GM21529 (cell line): ENCODE data around the gene AGAP3.

Source experiments
- ATAC-seq: cut with Tn5 transposase; IDR thresholded peaks from one replicate; pipeline ENCODE4 v1.9.1; 2021; ENCODE audit not compliant: unreplicated experiment

AGAP3 gene

DNA sequence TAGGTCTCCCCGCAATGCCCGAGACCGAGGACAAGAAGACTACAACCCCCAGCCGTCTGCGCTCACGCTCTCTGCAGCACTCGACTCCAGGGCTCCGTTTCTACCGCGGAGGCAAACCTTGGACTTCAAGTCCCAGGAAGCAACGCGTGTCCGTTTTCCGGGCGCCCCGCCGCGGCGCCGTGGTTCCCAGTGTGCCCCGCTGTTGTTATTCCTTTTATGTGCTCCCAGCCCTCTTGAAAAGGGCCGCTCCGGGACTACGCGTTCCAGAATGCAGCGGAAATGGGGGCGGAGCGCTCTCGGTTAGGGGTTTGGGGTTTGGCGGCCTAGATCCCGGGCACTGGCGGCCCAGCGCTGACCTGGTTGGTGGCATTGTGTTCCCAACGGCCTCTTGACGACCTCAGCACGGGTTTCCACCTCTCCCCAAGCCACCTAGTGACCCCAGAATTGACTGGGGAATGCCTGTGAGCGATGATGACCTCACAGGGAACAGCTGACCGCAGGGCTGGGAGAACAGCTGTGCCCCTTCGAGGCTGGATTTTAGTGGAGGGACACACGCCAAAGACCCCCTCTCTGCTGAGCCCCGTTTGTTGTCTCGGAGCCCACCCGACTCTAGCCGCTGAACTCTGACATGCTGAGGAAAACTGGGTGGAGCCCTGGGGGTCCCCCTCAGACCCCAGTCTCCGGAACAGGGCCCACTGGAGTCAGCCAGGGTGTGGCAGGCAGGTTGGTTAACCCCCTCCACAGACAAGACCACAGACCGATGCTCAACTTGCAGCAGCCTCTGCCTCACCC is 28.1 kb upstream of the AGAP3 start:
- peak; percentile 86 for ATAC-seq

DNA sequence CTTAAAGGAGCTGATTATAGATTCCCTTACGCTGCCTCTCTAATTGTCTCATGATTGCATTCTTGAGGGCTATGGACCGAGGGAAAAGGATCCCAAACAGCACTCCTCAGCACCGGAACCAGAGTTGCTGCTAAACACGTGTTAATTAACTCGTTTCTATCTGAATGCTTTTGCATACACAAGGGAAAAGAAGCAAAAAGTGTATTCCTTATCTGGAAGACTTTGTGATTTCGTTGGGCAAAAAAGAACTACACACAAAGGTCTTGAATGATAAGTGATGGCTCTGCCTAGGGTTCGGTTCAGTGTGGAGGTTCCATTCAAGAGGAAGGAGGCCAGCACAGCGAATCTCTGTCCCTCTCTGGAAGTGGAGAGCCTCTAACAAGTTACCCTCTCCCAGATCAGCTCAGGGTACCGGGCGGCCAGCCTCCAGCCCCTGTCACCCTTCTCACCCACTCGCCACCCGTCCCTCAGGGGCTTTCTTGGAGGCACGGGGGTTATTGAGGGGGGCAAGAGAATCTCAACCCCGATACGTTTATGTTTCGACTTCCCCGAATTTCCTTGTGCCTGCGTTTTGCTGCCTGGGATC is 27.4 kb upstream of the AGAP3 start:
- no peak for ATAC-seq

- peak; percentile 29 for ATAC-seq
Measured at GRCh38 chr7:151059367-151060112, 26.7 kb upstream of the AGAP3 start, which contains the start of gene SLC4A2. Gene SLC4A2, plus strand, starts transcription at chr7:151059589. Its CDS starts 2,399 bp downstream, at chr7:151061988.

DNA sequence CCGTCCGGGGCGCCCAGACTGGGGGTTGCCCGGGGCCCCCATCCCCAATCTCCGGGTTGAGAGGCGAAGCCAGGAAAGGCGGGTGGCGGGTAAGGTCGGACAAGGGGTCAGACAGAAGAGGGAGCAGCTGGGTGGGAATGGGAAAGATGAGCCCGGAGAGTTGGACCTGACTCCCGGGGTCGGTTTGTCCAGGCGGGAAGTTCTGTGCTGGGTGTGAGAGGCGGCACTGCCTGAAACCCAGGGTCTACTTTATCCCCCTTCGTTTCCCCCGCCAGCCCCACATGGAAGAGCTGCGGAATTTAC is 26.2 kb upstream of the AGAP3 start:
- ATAC-seq: no peak

GRCh38 chr7:151060416-151061212 is 25.7 kb upstream of the AGAP3 start:
- no peak for ATAC-seq

DNA sequence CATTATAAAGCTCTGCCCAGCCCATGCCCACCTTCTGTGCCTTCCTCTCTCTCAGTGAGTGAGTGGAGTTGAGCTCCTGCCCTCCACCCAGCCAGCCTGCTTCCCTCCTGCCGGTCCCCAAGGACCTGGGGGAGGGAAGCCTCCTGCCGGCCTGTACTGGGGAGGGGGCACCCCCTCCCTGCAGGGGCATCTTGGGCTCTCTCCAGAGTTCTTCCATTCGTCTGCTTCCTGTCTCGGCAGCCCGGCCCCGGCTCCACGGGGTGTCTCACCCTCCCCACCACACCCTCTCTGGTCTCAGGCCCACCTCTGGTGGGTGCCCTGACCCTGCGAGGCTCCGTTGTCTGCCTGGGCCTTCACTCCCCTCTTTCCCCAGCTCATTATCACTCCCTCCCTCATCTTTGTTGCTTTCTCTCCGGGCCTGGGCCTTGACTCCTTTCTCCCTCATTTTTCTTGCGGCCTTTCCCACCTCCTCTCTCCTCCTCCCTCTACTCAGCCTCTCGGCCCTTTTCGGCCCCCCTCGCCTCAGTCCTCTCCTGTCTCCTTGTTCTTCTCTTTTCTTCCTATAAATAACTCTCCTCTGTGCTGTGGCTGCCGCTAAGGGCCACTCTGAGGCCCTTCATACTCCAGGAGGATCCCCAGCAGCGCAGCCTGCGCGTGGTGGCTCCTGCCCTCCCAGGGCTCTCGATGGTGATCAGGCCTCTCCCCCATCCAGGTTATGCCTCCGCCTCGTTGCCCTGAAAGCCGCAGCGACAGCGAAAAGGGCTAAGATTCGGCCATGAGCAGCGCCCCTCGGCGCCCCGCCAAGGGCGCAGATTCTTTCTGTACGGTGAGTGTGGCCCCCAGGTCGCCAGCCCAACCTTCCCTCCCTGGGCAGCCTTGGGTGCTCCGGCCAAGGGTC is 24.8 kb upstream of the AGAP3 start:
- ATAC-seq: no peak

GRCh38 chr7:151062111-151062398 is 24.2 kb upstream of the AGAP3 start:
- ATAC-seq: no peak

DNA sequence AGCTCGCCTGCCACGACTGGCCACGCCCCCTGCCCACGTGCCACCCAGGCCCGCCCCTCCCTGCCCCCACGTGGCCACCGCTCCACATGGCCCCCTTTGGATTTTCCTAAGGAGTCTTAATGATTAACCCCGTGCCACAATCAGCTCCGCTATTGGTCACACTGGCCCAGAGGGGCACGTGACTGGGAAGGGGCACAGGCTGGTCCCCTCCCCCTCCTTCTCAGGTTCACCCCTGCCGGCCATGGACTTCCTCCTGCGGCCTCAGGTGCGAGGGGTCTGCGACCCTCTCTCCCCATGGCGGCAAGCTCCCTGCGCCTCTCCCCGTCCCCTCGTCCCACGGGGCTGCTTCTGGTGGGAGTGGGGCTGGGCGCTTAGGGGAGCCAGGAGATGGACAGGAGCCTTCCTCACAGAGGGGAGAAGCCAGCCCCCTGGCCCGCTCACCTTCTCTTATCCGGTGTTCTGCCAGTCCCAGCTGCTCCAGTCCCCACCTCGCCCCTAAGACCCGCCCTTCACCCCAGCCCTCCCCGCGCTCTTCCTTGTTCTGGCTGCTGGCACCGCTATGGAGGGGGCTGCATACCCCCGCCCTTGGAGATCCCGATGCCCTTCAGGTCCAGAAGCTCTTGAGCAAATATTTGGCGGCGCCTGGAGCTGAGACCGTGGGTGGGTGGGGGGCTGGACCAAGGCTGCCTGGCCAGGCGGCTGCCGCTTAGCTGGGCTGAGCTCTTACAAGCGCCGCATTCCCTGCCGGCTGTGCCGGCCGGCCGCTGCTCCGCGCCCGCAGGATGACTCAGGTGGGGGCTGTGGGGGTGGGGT is 23.7 kb upstream of the AGAP3 start:
- ATAC-seq: no peak

- no peak for ATAC-seq
Measured at GRCh38 chr7:151063212-151063561, 23.1 kb upstream of the AGAP3 start.

GRCh38 chr7:151064454-151064853 is 21.8 kb upstream of the AGAP3 start:
- ATAC-seq: no peak

DNA sequence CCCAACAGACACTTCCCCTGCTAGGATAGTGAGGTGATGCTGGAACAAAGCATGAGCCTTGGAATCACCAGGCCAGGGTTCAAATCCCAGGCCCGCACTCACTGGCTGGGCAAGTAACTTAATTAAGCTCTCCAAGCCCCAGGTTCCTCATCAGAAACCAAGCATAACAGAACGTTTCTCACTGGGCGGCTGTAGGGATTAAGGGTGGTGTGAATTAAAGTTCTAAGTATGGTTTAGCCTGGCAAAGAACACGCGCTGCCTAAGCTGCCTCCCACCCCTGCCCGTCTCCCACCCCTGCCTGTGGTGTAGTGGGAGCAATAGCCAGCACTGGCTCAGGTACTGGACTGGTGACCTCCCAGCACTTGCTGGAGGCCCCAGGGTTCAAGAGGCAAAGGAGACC is 21.3 kb upstream of the AGAP3 start:
- no peak for ATAC-seq

GRCh38 chr7:151065516-151065915 is 20.8 kb upstream of the AGAP3 start:
- no peak for ATAC-seq

DNA sequence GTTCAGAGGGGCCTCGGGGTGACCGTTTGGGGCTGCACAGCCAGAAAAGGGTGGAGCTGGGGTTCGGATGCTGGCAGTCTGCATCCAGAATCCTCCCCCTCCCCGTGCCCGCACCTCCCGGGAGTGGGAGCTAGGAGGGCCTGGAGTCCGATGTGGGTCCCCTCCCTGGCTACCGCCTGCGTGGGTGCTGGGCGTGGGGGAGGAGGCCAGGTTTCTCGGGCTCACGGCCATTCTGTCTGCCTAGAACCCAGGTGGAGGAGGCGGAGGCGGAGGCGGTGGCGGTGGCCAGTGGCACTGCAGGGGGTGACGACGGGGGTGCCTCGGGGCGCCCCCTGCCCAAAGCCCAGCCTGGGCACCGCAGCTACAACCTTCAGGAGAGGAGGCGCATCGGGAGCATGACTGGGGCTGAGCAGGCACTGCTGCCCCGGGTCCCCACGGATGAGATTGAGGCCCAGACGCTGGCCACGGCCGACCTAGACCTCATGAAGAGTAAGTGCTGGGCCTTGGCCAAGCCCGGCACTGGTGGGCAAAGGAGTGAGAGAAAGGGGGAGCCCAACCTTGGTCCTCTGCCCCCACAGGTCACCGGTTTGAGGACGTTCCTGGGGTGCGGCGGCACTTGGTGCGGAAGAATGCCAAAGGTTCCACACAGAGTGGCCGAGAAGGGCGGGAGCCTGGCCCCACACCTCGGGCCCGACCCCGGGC is 19.9 kb upstream of the AGAP3 start:
- no peak for ATAC-seq

DNA sequence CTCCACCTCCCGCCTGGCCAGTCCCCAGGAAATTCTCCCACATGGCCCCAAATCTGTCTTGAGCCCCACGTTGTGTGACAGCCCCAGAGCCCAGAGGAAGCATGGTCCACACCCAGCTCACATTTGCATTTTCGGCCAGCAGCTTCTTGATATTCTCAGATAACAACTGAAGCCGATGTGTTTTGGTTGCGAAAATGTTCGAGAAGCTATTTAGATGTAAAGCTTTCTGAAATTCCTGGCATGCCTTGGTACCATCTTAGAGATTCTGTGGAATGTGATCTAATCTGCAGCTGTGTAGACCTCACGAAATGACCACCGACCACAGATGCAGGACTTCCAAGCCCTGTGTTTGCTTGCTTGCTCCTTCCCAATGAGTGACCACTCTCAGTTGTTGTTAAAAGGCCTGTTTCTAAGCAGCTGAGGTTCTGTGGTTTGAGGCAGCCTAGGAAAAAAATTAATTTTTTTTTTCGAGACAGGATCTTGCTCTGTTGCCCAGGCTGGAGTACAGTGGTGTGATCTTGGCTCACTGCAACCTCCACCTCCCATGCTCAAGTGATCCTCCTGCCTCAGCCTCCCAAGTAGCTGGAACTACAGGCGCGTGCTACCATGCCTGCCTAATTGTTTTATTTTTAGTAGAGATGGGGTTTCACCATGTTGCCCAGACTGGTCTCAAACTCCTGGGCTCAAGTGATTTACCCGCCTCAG is 18.1 kb upstream of the AGAP3 start:
- ATAC-seq: no peak

DNA sequence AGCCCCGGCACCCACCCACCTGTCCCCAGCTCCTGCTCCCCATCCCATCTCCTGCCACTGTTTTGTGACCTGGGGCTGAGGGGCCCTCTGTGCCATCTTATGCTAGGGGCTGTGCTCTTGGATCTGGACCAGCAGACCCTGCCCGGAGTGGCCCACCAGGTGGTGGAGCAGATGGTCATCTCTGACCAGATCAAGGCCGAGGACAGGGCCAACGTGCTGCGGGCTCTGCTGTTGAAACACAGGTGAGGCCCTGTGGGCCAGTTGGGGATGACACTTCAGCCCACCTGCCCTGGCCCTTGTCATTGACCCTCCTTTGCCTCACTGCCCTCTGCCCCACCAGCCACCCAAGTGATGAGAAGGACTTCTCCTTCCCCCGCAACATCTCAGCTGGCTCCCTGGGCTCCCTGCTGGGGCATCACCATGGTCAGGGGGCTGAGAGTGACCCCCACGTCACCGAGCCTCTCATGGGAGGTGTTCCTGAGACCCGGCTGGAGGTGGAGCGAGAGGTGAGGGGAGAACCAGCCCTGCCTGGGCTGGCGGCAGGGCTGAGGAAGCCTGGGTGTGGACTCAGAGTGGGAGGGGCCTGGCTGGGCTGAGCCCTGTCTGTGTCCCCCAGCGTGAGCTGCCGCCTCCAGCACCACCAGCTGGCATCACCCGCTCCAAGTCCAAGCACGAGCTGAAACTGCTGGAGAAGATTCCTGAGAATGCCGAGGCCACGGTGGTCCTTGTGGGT is 16.3 kb upstream of the AGAP3 start:
- no peak for ATAC-seq

DNA sequence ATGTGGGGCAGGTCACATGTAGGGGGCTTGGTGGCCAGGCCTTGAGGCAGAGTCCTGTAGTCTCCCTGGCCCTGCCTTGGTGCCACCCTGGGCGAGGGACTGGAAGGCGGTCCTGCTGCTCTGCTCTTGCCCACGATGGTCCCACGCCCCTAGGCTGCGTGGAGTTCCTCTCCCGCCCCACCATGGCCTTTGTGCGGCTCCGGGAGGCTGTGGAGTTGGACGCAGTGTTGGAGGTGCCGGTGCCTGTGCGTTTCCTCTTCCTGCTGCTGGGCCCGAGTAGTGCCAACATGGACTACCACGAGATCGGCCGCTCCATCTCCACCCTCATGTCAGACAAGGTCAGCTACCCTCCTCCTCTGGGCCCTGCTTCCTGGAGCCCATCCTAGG is 15.7 kb upstream of the AGAP3 start:
- ATAC-seq: no peak

DNA sequence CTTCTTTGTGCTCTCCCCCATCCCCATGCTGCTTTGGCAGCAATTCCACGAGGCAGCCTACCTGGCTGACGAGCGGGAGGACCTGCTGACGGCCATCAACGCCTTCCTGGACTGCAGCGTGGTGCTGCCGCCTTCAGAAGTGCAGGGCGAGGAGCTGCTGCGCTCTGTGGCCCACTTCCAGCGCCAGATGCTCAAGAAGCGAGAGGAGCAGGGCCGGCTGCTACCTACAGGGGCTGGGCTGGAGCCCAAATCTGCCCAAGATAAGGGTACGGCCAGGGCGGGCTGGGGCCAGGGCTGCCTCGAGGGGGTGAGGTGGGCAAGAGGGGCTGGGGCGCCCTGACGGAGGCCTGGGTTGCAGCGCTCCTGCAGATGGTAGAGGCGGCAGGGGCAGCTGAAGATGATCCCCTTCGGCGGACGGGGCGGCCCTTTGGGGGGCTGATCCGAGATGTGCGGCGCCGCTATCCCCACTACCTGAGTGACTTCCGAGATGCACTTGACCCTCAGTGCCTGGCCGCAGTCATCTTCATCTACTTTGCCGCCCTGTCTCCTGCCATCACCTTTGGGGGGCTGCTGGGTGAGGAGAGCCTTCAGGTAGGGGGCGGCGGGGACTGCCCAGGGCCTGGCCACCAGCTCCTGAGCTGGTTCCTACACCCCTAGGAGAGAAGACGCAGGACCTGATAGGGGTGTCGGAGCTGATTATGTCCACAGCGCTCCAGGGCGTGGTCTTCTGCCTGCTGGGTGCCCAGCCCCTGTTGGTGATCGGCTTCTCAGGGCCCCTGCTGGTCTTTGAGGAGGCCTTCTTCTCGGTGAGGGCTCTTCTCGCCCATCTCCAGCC is 15.0 kb upstream of the AGAP3 start:
- ATAC-seq: no peak
